GM18861 (cell line): ENCODE data around the gene ZSCAN18.

ENCODE experiments used
- ATAC-seq: cut with Tn5 transposase; IDR thresholded peaks from one replicate; pipeline ENCODE4 v1.9.1; 2021; ENCODE audit not compliant: unreplicated experiment

The ZSCAN18 gene

GRCh38 chr19:58044886-58045285, 53.1 kb downstream of the ZSCAN18 start:
- ATAC-seq: no peak

GRCh38 chr19:58044391-58044790, 53.6 kb downstream of the ZSCAN18 start:
- ATAC-seq: no peak

- ATAC-seq: no peak
Measured at GRCh38 chr19:58042495-58043340, 55.3 kb downstream of the ZSCAN18 start.

- ATAC-seq: no peak
Measured at GRCh38 chr19:58040751-58041525, 57.1 kb downstream of the ZSCAN18 start.

GRCh38 chr19:58038688-58039204, 59.3 kb downstream of the ZSCAN18 start:
- no peak for ATAC-seq

- no peak for ATAC-seq
Measured at GRCh38 chr19:58037927-58038687, 59.9 kb downstream of the ZSCAN18 start.

GRCh38 chr19:58035863-58036262, 62.2 kb downstream of the ZSCAN18 start:
- no peak for ATAC-seq

GRCh38 chr19:58034477-58034793, 63.6 kb downstream of the ZSCAN18 start:
- no peak for ATAC-seq
